Cardiac muscle cell (in vitro differentiated cells and primary cell): ENCODE results near the gene TMEM209. TPM values are rescaled to one million over a fixed set of nuclear protein-coding genes. Genes with fewer than 3 reads are reported as not detected.

Experiments
- DNase-seq, 2 donors: peaks; one replicate each; pipeline versions ENCODE4 v3.0.0 to v3.0.0-alpha.2; 2010 to 2017; ENCODE audit warnings: low read depth in 1 of 2, low spot score in 1 of 2
- H3K27ac ChIP-seq: fragments of 200-600 bp; sonication (generic); 2 replicates; pipeline ENCODE4 v1.5.1; 2016
- H3K27me3 ChIP-seq: fragments of 200-600 bp; sonication (generic); 2 replicates; pipeline ENCODE4 v1.6.0; 2016; ENCODE audit warnings: control low read depth
- H3K36me3 ChIP-seq: fragments of 200-600 bp; sonication (generic); 2 replicates; pipeline ENCODE4 v1.5.1; 2016; ENCODE audit warnings: control low read depth
- H3K4me1 ChIP-seq: fragments of 200-600 bp; sonication (generic); 2 replicates; pipeline ENCODE4 v1.8.1; 2017; ENCODE audit warnings: low read depth, mild to moderate bottlenecking, mixed run types
- H3K4me3 ChIP-seq: fragments of 200-600 bp; sonication (generic); 2 replicates; pipeline ENCODE4 v1.5.1; 2016; ENCODE audit warnings: mild to moderate bottlenecking
- H3K9me3 ChIP-seq: fragments of 200-600 bp; sonication (generic); 2 replicates; pipeline ENCODE4 v1.5.1; 2017; ENCODE audit warnings: low read depth, mild to moderate bottlenecking, control low read depth
- CTCF ChIP-seq: IDR thresholded peaks from 2 replicates; pipeline ENCODE4 v1.5.1; 2012; ENCODE audit warnings: low read depth, mild to moderate bottlenecking, low read length
- polyA plus RNA-seq: library from polyadenylated mRNA; unstranded; fragments of >200 nt; fragmentation: Nextera tagmentation; extraction: Ambion mirVana; gene quantifications from 2 replicates; pipeline ENCODE4 v1.2.1, GENCODE V29; 2016
- total RNA-seq: library from RNA; depleted of rRNA; stranded (reverse); fragments of >200 nt; gene quantifications from 2 replicates; pipeline ENCODE4 v1.2.3, GENCODE V29; 2016

The TMEM209 gene
- total and polyA plus RNA-seq, 2 experiments from 2014 or later, result 14.0 to 14.2 TPM

- no peaks in the 10 kb centered on the region for H3K4me1 ChIP-seq
- H3K27me3 ChIP-seq, result no peaks in the 10 kb centered on the region
- no peak overlapping the region for H3K27ac ChIP-seq
- DNase-seq, result no peak
- peaks cover 11% of the 10 kb centered on the region for H3K36me3 ChIP-seq
- H3K9me3 ChIP-seq, result no peaks in the 10 kb centered on the region
- no peak overlapping the region for H3K4me3 ChIP-seq
- no peak for TF ChIP-seq CTCF
Measured at GRCh38 chr7:130134726-130135125, 70.5 kb downstream of the TMEM209 start.

GRCh38 chr7:130134106-130134636 is 71.0 kb downstream of the TMEM209 start:
- no peak for DNase-seq
- Histone ChIP-seq H3K27ac (no peak overlapping the region), H3K4me3 (no peak overlapping the region), H3K4me1 (no peaks in the 10 kb centered on the region), H3K36me3 (peaks cover 17% of the 10 kb centered on the region), H3K27me3 (no peaks in the 10 kb centered on the region), H3K9me3 (no peaks in the 10 kb centered on the region)
- TF ChIP-seq CTCF, result no peak

GRCh38 chr7:130133029-130133782 is 72.0 kb downstream of the TMEM209 start:
- H3K9me3 ChIP-seq, result no peaks in the 10 kb centered on the region
- H3K27me3 ChIP-seq, result no peaks in the 10 kb centered on the region
- TF ChIP-seq CTCF, result no peak
- peaks cover 22% of the 10 kb centered on the region for H3K36me3 ChIP-seq
- H3K27ac ChIP-seq, result no peak overlapping the region
- H3K4me1 ChIP-seq, result no peaks in the 10 kb centered on the region
- no peak for DNase-seq
- no peak overlapping the region for H3K4me3 ChIP-seq

- H3K36me3 ChIP-seq, result peaks cover 26% of the 10 kb centered on the region
- H3K27me3 ChIP-seq, result no peaks in the 10 kb centered on the region
- no peaks in the 10 kb centered on the region for H3K9me3 ChIP-seq
- no peak for TF ChIP-seq CTCF
- H3K27ac ChIP-seq, result no peak overlapping the region
- no peaks in the 10 kb centered on the region for H3K4me1 ChIP-seq
- DNase-seq, result no peak
- H3K4me3 ChIP-seq, result no peak overlapping the region
Measured at GRCh38 chr7:130131964-130132875, 73.0 kb downstream of the TMEM209 start.

GRCh38 chr7:130131191-130131834 is 73.9 kb downstream of the TMEM209 start:
- DNase-seq, result no peak
- Histone ChIP-seq H3K9me3 (no peaks in the 10 kb centered on the region), H3K36me3 (peaks cover 30% of the 10 kb centered on the region), H3K27me3 (no peaks in the 10 kb centered on the region), H3K4me3 (no peak overlapping the region), H3K27ac (no peak overlapping the region), H3K4me1 (no peaks in the 10 kb centered on the region)
- no peak for TF ChIP-seq CTCF
